GM21786 (cell line): ENCODE measurements around the gene EIF2B4.

Source experiments
- ATAC-seq: cut with Tn5 transposase; IDR thresholded peaks from one replicate; pipeline ENCODE4 v1.9.1; 2021; ENCODE audit not compliant: unreplicated experiment

EIF2B4 gene

GRCh38 chr2:27370026-27370815 lies at the start of gene EIF2B4, which contains the start of gene SNX17:
Gene EIF2B4, minus strand, starts transcription at chr2:27370338. Its CDS starts 24 bp downstream, at chr2:27370314.
Gene SNX17, plus strand, starts transcription at chr2:27370616. Its CDS starts 128 bp downstream, at chr2:27370744.
- peak; percentile 87 for ATAC-seq

GRCh38 chr2:27416151-27416550 lies 46.0 kb upstream of the EIF2B4 start:
- no peak for ATAC-seq

- no peak for ATAC-seq
These were observed 42.4 kb upstream of the EIF2B4 start for GRCh38 chr2:27412419-27413152.

- ATAC-seq: peak; percentile 96
These were observed 39.4 kb upstream of the EIF2B4 start, which contains the start of gene PPM1G for GRCh38 chr2:27409321-27410073. Gene PPM1G, minus strand, starts transcription at chr2:27409591. Its CDS starts 169 bp downstream, at chr2:27409422.

- ATAC-seq: peak; percentile 25
These were observed 38.6 kb upstream of the EIF2B4 start for GRCh38 chr2:27408601-27409320.

GRCh38 chr2:27407798-27408491 lies 37.8 kb upstream of the EIF2B4 start:
- ATAC-seq: no peak

GRCh38 chr2:27400348-27401135 lies 30.4 kb upstream of the EIF2B4 start:
- no peak for ATAC-seq

GRCh38 chr2:27398962-27399361 lies 28.8 kb upstream of the EIF2B4 start:
- ATAC-seq: no peak

GRCh38 chr2:27393225-27393624 lies 23.1 kb upstream of the EIF2B4 start:
- ATAC-seq: no peak

- ATAC-seq: no peak
These were observed 20.9 kb upstream of the EIF2B4 start for GRCh38 chr2:27390822-27391679.

GRCh38 chr2:27381577-27382181 lies 11.5 kb upstream of the EIF2B4 start:
- no peak for ATAC-seq

GRCh38 chr2:27380626-27381545 lies 10.7 kb upstream of the EIF2B4 start, which contains the start of gene ZNF513:
Gene ZNF513, minus strand, starts transcription at chr2:27380734. Its CDS starts 208 bp downstream, at chr2:27380526.
- ATAC-seq: peak; percentile 89

- ATAC-seq: peak; percentile 26
These were observed 9.9 kb upstream of the EIF2B4 start for GRCh38 chr2:27379836-27380625.

GRCh38 chr2:27379383-27379835 lies 9.3 kb upstream of the EIF2B4 start:
- ATAC-seq: no peak

- ATAC-seq: no peak
These were observed 8.7 kb upstream of the EIF2B4 start for GRCh38 chr2:27378809-27379290.
